K562 (cell line): ENCODE data around the gene ROBO1.

Source experiments
- ELF1 ChIP-seq: fragments of 200-800 bp; sonication (Bioruptor generic); IDR thresholded peaks from 2 replicates; pipeline ENCODE4 v1.6.1; 2016; ENCODE audit warnings: missing genetic modification characterization, missing compliant biosample characterization
- POLR2AphosphoS5 ChIP-seq: IDR thresholded peaks from 2 replicates; pipeline ENCODE4 v1.6.1; 2011; ENCODE audit warnings: mild to moderate bottlenecking, low read depth, low read length, moderate library complexity; ENCODE audit not compliant: control insufficient read depth, insufficient read depth
- ZFP30 ChIP-seq: fragments of 250-450 bp; sonication (Bioruptor Pico); IDR thresholded peaks from 2 replicates; pipeline ENCODE4 v1.8.0; 2022; ENCODE audit warnings: moderate library complexity, mild to moderate bottlenecking, inconsistent platforms, borderline replicate concordance
- TF ChIP-seq, protein P1 (sequence below), 3 experiments: IDR thresholded peaks in 2 of 3; conservative IDR thresholded peaks in 1 of 3; 2 replicates each; pipeline ENCODE4 v1.5.1; 2011 to 2012; ENCODE audit warnings: low read length in 3 of 3, mild to moderate bottlenecking in 3 of 3, control low read depth in 2 of 3, improper control_type of control experiment in 1 of 3, inconsistent platforms in 1 of 3, low read depth in 1 of 3, mixed read lengths in 1 of 3, moderate library complexity in 1 of 3; ENCODE audit not compliant: insufficient read depth in 2 of 3
- TF ChIP-seq, protein P2 (sequence below): sonication (generic); formaldehyde crosslinking; IDR thresholded peaks from 2 replicates; pipeline ENCODE4 v1.8.1; 2022; ENCODE audit warnings: missing genetic modification reagents

- TF ChIP-seq, protein P1, sequence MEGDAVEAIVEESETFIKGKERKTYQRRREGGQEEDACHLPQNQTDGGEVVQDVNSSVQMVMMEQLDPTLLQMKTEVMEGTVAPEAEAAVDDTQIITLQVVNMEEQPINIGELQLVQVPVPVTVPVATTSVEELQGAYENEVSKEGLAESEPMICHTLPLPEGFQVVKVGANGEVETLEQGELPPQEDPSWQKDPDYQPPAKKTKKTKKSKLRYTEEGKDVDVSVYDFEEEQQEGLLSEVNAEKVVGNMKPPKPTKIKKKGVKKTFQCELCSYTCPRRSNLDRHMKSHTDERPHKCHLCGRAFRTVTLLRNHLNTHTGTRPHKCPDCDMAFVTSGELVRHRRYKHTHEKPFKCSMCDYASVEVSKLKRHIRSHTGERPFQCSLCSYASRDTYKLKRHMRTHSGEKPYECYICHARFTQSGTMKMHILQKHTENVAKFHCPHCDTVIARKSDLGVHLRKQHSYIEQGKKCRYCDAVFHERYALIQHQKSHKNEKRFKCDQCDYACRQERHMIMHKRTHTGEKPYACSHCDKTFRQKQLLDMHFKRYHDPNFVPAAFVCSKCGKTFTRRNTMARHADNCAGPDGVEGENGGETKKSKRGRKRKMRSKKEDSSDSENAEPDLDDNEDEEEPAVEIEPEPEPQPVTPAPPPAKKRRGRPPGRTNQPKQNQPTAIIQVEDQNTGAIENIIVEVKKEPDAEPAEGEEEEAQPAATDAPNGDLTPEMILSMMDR (IDR thresholded peaks at IDR 0.05 in 2 of 3, conservative IDR thresholded peaks at IDR 0.05 in 1 of 3; ENCODE audit: insufficient read depth in 2 of 3, low read depth in 1 of 3, low read length in 3 of 3) = no peak
- TF ChIP-seq POLR2AphosphoS5 = no peak
- no peak for TF ChIP-seq ELF1 (tag)
- TF ChIP-seq ZFP30 (CRISPR knock-in tag) = no peak
- TF ChIP-seq, protein P2, sequence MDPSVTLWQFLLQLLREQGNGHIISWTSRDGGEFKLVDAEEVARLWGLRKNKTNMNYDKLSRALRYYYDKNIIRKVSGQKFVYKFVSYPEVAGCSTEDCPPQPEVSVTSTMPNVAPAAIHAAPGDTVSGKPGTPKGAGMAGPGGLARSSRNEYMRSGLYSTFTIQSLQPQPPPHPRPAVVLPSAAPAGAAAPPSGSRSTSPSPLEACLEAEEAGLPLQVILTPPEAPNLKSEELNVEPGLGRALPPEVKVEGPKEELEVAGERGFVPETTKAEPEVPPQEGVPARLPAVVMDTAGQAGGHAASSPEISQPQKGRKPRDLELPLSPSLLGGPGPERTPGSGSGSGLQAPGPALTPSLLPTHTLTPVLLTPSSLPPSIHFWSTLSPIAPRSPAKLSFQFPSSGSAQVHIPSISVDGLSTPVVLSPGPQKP (CRISPR knock-in tag) = no peak
Observed at GRCh38 chr3:79423417-79423816, 344.4 kb downstream of the ROBO1 start.
